ENCODE results near the gene TAF4B. TPM values are rescaled to one million over a fixed set of nuclear protein-coding genes. Genes with fewer than 3 reads are reported as not detected.

Gene TAF4B
- total and polyA plus RNA-seq, 2 donors (not counting 1 experiment from before 2014, with no cell fraction given) = 10.5 to 16.1 TPM

DNA sequence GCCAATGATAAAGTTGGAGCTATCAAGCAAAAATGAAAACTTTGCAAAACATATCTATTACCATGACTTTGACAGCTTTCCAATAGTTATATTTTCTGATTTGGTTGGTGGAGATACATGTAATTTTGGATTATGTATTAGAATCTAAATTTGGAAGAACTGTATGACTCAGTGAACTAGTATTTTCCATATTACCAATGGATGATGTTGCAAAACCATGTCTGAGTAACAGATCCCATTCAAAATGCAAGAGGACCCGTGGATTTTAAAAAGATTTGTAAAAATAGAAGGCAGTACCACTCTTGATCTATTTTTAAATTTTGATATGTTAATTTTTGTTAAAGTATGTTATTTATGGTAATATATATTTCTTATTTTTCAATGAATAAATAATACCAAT is 83.0 kb downstream of the TAF4B start:
- Histone ChIP-seq H3K27ac (ENCODE audit: low read length in 2 of 2) (no peak overlapping the region), H2AFZ (ENCODE audit: insufficient read depth, low read depth, low read length, poor library complexity, severe bottlenecking) (no peak overlapping the region), H4K20me1 (ENCODE audit: control insufficient read depth, insufficient read depth, low read length, poor library complexity, severe bottlenecking) (no peaks in the 10 kb centered on the region), H3K4me3 (ENCODE audit: control extremely low read depth in 1 of 5, extremely low read depth in 1 of 5, insufficient read depth in 1 of 5, low read depth in 2 of 5, low read length in 4 of 5) (no peak overlapping the region), H3K9me3 (ENCODE audit: control extremely low read depth in 1 of 3, control insufficient read depth in 2 of 3, insufficient read depth in 1 of 3, low read length in 2 of 3) (no peaks in the 10 kb centered on the region), H3K4me1 (ENCODE audit: control insufficient read depth in 2 of 2, insufficient read depth in 2 of 2, low read length in 2 of 2) (no peaks in the 10 kb centered on the region), H3K9ac (ENCODE audit: low read length) (no peak overlapping the region), H3K36me3 (replicated peaks in 1 of 2; ENCODE audit: control extremely low read depth in 1 of 2, control insufficient read depth in 1 of 2, extremely low read depth in 1 of 2, insufficient read depth in 2 of 2, low read length in 1 of 2) (no peaks in the 10 kb centered on the region), H3K79me2 (ENCODE audit: control insufficient read depth, insufficient read depth, low read length) (no peaks in the 10 kb centered on the region), H3K27me3 (replicated peaks in 1 of 4; ENCODE audit: control extremely low read depth in 1 of 4, control insufficient read depth in 3 of 4, insufficient read depth in 4 of 4, low read length in 3 of 4) (no peaks in the 10 kb centered on the region), H3K4me2 (replicated peaks; ENCODE audit: low read depth, low read length, poor library complexity, severe bottlenecking) (no peak overlapping the region)
- H3K4me1 Mint-ChIP-seq = no peaks in the 10 kb centered on the region
- no peak for TF ChIP-seq CTCF (IDR thresholded peaks at IDR 0.05)
- no peak for TF ChIP-seq EZH2 (IDR thresholded peaks at IDR 0.05; ENCODE audit: borderline replicate concordance, insufficient read depth, low read depth, low read length, poor library complexity, severe bottlenecking)
- no peaks in the 10 kb centered on the region for H3K9me3 Mint-ChIP-seq (ENCODE audit: insufficient read depth)
- DNase-seq = no peak
- intact Hi-C loops (cut with micrococcal nuclease) = no loop called here
- no peak for ATAC-seq (ENCODE audit: low read depth)
- no peak overlapping the region for H3K4me3 Mint-ChIP-seq
- ChIA-PET POLR2A (interaction anchor here (0.6 kb wide), 1 partner anchor 72 kb away, joined by 5 read pairs; no protein-coding TSS in a partner anchor), CTCF (interaction anchor here (0.6 to 0.7 kb wide), 2 partner anchors 25 to 188 kb away, joined by 3 to 4 read pairs; no protein-coding TSS in a partner anchor)
- WGBS (ENCODE audit: insufficient coverage) = no CpG with 5 or more reads among the region's 1 CpG
- H3K27ac Mint-ChIP-seq = no peak overlapping the region
- no peaks in the 10 kb centered on the region for H3K27me3 Mint-ChIP-seq

DNA sequence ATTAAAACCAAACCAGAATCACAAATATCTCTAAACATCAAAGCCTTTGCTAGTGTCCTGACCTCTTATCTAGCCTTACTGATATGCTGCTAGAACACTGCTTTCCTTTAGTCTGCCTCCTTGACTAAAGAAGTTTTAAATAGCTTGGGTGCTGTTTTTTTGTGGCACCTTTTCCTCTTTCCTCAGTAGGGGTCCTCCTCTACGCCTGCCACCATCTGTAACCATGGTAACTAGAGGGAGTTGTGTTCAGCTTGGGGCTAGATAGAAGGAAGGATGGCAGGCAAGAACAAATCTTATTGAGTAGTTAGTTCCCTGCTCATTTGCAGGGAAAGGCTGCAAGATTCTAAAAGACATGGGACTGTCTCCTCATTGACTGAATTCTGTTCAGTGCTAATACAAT is 86.0 kb downstream of the TAF4B start:
- no peak for ATAC-seq (ENCODE audit: low read depth)
- WGBS (ENCODE audit: insufficient coverage) = no CpG with 5 or more reads among the region's 1 CpG

More for the DNA sequence above, 86.0 kb downstream of the TAF4B start:
- ChIA-PET POLR2A (interaction anchor here (0.6 kb wide), 1 partner anchor 64 kb away, joined by 3 read pairs; no protein-coding TSS in a partner anchor), CTCF (no interaction called here)
- H3K36me3 ChIP-seq (replicated peaks in 1 of 2; ENCODE audit: control extremely low read depth in 1 of 2, control insufficient read depth in 1 of 2, extremely low read depth in 1 of 2, insufficient read depth in 2 of 2, low read length in 1 of 2) = peaks cover 0 to 10% of the 10 kb centered on the region in 2 experiments
- Mint-ChIP-seq H3K9me3 (ENCODE audit: insufficient read depth) (no peaks in the 10 kb centered on the region), H3K4me3 (no peak overlapping the region), H3K27ac (no peak overlapping the region), H3K27me3 (no peaks in the 10 kb centered on the region), H3K4me1 (no peaks in the 10 kb centered on the region)
- intact Hi-C loops (cut with micrococcal nuclease) = no loop called here
- DNase-seq = no peak
- H2AFZ ChIP-seq (ENCODE audit: insufficient read depth, low read depth, low read length, poor library complexity, severe bottlenecking) = no peak overlapping the region
- H4K20me1 ChIP-seq (ENCODE audit: control insufficient read depth, insufficient read depth, low read length, poor library complexity, severe bottlenecking) = no peaks in the 10 kb centered on the region
- H3K4me3 ChIP-seq (ENCODE audit: control extremely low read depth in 1 of 5, extremely low read depth in 1 of 5, insufficient read depth in 1 of 5, low read depth in 2 of 5, low read length in 4 of 5) = no peak overlapping the region
- H3K9ac ChIP-seq (ENCODE audit: low read length) = no peak overlapping the region
- H3K27me3 ChIP-seq (replicated peaks in 1 of 4; ENCODE audit: control extremely low read depth in 1 of 4, control insufficient read depth in 3 of 4, insufficient read depth in 4 of 4, low read length in 3 of 4) = no peaks in the 10 kb centered on the region
- H3K79me2 ChIP-seq (ENCODE audit: control insufficient read depth, insufficient read depth, low read length) = no peaks in the 10 kb centered on the region
- no peak overlapping the region for H3K27ac ChIP-seq (ENCODE audit: low read length in 2 of 2)
- H3K4me2 ChIP-seq (replicated peaks; ENCODE audit: low read depth, low read length, poor library complexity, severe bottlenecking) = no peak overlapping the region
- no peaks in the 10 kb centered on the region for H3K9me3 ChIP-seq (ENCODE audit: control extremely low read depth in 1 of 3, control insufficient read depth in 2 of 3, insufficient read depth in 1 of 3, low read length in 2 of 3)
- H3K4me1 ChIP-seq (ENCODE audit: control insufficient read depth in 2 of 2, insufficient read depth in 2 of 2, low read length in 2 of 2) = no peaks in the 10 kb centered on the region
- TF ChIP-seq CTCF (IDR thresholded peaks at IDR 0.05) (no peak), EZH2 (IDR thresholded peaks at IDR 0.05; ENCODE audit: borderline replicate concordance, insufficient read depth, low read depth, low read length, poor library complexity, severe bottlenecking) (no peak)
